SH-SY5Y (cell line): ENCODE measurements around the gene SEMA4D.

Experiments used
- GATA2 ChIP-seq: IDR thresholded peaks from 2 replicates; pipeline ENCODE4 v1.6.1; 2011; ENCODE audit warnings: mild to moderate bottlenecking, low read depth, low read length
- GATA3 ChIP-seq: IDR thresholded peaks from 2 replicates; pipeline ENCODE4 v1.6.1; 2011; ENCODE audit warnings: low read depth, mild to moderate bottlenecking, low read length, moderate library complexity

- TF ChIP-seq GATA2: no peak
- TF ChIP-seq GATA3: no peak
Observed at GRCh38 chr9:89543621-89544278, 45.8 kb upstream of the SEMA4D start.
